ENCODE data around the gene NANP.

GRCh38 chr20:25672659-25673235 lies 48.9 kb upstream of the NANP start:
- TF ChIP-seq CTCF (conservative IDR thresholded peaks at IDR 0.05) = no peak
- TF ChIP-seq EZH2 (IDR thresholded peaks at IDR 0.05; ENCODE audit: low read depth) = no peak

All from PC-9 (cell line).